HL-60 (cell line): Measurements from ENCODE around the gene ERVK3-1.

Experiments used
- POLR2AphosphoS5 ChIP-seq: IDR thresholded peaks from 2 replicates; pipeline ENCODE4 v1.6.1; 2012; ENCODE audit warnings: low read depth
- TF ChIP-seq, protein P1 (sequence below): IDR thresholded peaks from one replicate; pipeline ENCODE4 v1.5.1; 2011; ENCODE audit warnings: low read length, control low read depth, inconsistent platforms; ENCODE audit not compliant: insufficient read depth
- TF ChIP-seq, protein P2 (sequence below): IDR thresholded peaks from 2 replicates; pipeline ENCODE4 v1.6.1; 2012; ENCODE audit warnings: low read depth; ENCODE audit not compliant: insufficient replicate concordance

DNA sequence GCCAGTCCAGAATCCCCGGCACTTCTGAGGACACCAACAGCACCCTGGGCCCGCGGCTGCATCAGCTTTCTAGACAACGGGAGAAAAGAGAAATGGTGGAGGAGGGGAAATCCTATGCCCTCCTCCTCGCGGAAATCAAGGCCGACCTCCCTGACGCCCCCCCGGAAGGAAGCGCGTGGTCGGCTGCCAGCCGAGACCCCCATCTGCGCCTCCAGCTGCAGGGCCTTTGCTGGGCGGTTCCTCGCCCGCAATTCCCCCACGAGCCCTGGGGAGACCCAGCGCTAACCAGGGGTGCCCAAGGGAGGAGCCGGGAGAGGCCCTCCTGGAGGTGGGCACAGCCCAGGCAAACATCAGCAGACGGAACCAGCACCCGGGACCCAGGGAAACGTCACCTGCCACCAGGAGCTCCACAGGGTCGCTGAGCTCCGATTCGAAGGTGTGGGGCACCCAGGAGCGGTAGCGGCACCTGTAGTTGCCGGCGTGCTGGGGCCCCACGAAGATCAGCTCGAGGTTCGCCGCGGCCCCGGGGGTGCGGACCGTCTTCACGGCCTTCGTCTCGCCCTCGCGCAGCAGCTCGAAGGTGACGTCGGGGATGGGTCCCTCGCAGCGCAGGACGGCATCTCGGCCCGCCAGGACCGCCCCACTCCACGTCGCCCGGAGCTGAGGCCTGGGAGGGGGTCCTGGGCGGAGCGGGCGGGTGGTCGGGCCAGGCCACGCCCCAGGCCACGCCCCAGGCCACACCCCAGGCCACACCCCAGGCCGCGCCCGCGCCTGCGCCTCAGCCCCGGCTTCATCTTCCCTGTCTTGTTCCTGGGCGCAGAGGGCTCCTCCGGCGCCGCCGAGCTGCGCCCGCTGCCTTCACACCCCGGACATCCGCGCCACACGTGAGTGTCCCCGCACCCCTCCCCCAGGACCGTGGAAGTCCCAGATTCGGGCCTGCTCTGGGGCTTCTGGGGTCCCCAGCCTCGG, 42.1 kb downstream of the ERVK3-1 start:
- TF ChIP-seq, protein P1, sequence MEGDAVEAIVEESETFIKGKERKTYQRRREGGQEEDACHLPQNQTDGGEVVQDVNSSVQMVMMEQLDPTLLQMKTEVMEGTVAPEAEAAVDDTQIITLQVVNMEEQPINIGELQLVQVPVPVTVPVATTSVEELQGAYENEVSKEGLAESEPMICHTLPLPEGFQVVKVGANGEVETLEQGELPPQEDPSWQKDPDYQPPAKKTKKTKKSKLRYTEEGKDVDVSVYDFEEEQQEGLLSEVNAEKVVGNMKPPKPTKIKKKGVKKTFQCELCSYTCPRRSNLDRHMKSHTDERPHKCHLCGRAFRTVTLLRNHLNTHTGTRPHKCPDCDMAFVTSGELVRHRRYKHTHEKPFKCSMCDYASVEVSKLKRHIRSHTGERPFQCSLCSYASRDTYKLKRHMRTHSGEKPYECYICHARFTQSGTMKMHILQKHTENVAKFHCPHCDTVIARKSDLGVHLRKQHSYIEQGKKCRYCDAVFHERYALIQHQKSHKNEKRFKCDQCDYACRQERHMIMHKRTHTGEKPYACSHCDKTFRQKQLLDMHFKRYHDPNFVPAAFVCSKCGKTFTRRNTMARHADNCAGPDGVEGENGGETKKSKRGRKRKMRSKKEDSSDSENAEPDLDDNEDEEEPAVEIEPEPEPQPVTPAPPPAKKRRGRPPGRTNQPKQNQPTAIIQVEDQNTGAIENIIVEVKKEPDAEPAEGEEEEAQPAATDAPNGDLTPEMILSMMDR = no peak
- TF ChIP-seq, protein P2, sequence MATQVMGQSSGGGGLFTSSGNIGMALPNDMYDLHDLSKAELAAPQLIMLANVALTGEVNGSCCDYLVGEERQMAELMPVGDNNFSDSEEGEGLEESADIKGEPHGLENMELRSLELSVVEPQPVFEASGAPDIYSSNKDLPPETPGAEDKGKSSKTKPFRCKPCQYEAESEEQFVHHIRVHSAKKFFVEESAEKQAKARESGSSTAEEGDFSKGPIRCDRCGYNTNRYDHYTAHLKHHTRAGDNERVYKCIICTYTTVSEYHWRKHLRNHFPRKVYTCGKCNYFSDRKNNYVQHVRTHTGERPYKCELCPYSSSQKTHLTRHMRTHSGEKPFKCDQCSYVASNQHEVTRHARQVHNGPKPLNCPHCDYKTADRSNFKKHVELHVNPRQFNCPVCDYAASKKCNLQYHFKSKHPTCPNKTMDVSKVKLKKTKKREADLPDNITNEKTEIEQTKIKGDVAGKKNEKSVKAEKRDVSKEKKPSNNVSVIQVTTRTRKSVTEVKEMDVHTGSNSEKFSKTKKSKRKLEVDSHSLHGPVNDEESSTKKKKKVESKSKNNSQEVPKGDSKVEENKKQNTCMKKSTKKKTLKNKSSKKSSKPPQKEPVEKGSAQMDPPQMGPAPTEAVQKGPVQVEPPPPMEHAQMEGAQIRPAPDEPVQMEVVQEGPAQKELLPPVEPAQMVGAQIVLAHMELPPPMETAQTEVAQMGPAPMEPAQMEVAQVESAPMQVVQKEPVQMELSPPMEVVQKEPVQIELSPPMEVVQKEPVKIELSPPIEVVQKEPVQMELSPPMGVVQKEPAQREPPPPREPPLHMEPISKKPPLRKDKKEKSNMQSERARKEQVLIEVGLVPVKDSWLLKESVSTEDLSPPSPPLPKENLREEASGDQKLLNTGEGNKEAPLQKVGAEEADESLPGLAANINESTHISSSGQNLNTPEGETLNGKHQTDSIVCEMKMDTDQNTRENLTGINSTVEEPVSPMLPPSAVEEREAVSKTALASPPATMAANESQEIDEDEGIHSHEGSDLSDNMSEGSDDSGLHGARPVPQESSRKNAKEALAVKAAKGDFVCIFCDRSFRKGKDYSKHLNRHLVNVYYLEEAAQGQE = no peak
- TF ChIP-seq POLR2AphosphoS5 = no peak
